Progenitor cell of endocrine pancreas (in vitro differentiated cells): Measurements from ENCODE around the gene RPP25. TPM values are rescaled to one million over a fixed set of nuclear protein-coding genes. Genes with fewer than 3 reads are reported as not detected.
A peak's percentile ranks its signal among the peaks of the same experiment; 100 is the strongest.
"Not testable (repeated sequence)": the region's sequence is repeated elsewhere in the genome, so short reads cannot be mapped to it uniquely, and the experiment has no call there.

Source experiments
- DNase-seq: peaks from one replicate; pipeline ENCODE4 v3.0.0; 2021; ENCODE audit warnings: low spot score; ENCODE audit not compliant: unreplicated experiment
- H3K27ac Mint-ChIP-seq: 2 replicates; pipeline ENCODE4 v1.8.0; 2021; ENCODE audit warnings: mild to moderate bottlenecking, moderate library complexity, mixed read lengths
- H3K27me3 Mint-ChIP-seq: 2 replicates; pipeline ENCODE4 v1.8.0; 2021; ENCODE audit warnings: mixed read lengths
- H3K36me3 Mint-ChIP-seq: 2 replicates; pipeline ENCODE4 v1.8.0; 2022; ENCODE audit warnings: mixed read lengths; ENCODE audit not compliant: insufficient read depth
- H3K4me1 Mint-ChIP-seq: 2 replicates; pipeline ENCODE4 v1.8.0; 2021; ENCODE audit warnings: low read depth, mixed read lengths
- H3K4me3 Mint-ChIP-seq: 2 replicates; pipeline ENCODE4 v1.8.0; 2021; ENCODE audit warnings: low read depth, mild to moderate bottlenecking, moderate library complexity, mixed read lengths
- H3K9me3 Mint-ChIP-seq: 2 replicates; pipeline ENCODE4 v1.8.0; 2021; ENCODE audit warnings: low read depth, mixed read lengths
- CTCF ChIP-seq: fragments of 200-600 bp; sonication (generic); IDR thresholded peaks from one replicate; pipeline ENCODE4 v1.5.0; 2021; ENCODE audit warnings: antibody characterized with exemption, mild to moderate bottlenecking; ENCODE audit not compliant: unreplicated experiment
- total RNA-seq: library from RNA; stranded (reverse); gene quantifications from 2 replicates; pipeline ENCODE4 v1.2.1, GENCODE V29; 2021

The RPP25 gene
- total RNA-seq, 1 donor from 2014 or later: 0.74 TPM

- H3K4me1 Mint-ChIP-seq: no peaks in the 10 kb centered on the region
- no peaks in the 10 kb centered on the region for H3K27me3 Mint-ChIP-seq
- no peaks in the 10 kb centered on the region for H3K9me3 Mint-ChIP-seq
- DNase-seq: no peak
- peaks cover 33% of the 10 kb centered on the region for H3K36me3 Mint-ChIP-seq
- H3K27ac Mint-ChIP-seq: no peak overlapping the region
- TF ChIP-seq CTCF: no peak
- H3K4me3 Mint-ChIP-seq: no peak overlapping the region
Observed at GRCh38 chr15:74920456-74920855, 36.1 kb downstream of the RPP25 start.

DNA sequence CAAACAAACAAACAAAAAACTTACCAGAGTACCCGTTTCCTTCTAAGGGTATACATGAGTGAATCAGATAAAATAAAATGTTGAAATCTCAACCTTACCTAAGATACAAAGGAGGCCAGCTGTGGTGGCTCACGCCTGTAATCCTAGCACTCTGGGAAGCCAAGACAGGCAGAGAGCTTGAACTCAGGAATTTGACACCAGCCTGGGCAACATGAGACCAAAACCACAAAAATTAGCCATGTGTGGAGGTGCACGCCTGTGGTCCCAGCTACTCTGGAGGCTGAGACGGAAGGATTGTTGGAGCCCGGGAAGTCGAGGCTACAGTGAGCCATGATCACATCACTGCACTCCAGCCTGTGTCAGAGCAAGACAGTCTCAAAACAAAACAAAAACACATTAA lies 38.9 kb downstream of the RPP25 start:
- Mint-ChIP-seq H3K27me3 (no peaks in the 10 kb centered on the region), H3K9me3 (no peaks in the 10 kb centered on the region), H3K27ac (no peak overlapping the region), H3K36me3 (peaks cover 29% of the 10 kb centered on the region), H3K4me3 (no peak overlapping the region), H3K4me1 (no peaks in the 10 kb centered on the region)
- no peak for DNase-seq
- TF ChIP-seq CTCF: no peak

- H3K4me1 Mint-ChIP-seq, DNase-seq, H3K9me3 Mint-ChIP-seq, H3K27ac Mint-ChIP-seq, H3K4me3 Mint-ChIP-seq, H3K27me3 Mint-ChIP-seq: not testable (repeated sequence)
- H3K36me3 Mint-ChIP-seq: peaks cover 11% of the 10 kb centered on the region
Observed at GRCh38 chr15:74913799-74914198, 42.8 kb downstream of the RPP25 start.

DNA sequence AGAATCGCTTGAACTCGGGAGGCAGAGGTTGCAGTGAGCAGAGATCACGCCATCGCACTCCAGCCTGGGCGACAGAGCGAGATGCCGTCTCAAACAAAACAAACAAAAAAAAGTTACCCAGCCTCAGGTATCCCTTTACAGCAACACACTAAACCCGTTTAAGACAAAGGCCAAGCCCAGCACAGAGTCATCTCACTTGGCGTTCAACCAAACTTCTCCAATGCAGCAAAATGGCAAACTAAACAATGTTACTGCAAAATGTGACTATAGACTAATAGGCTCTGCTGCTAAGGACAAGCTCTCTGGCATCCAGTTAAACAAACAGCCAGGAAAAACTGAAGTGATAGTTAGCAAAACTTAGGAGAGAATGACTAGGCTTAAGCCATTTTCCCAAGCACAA lies 43.5 kb downstream of the RPP25 start:
- Mint-ChIP-seq H3K27me3 (no peaks in the 10 kb centered on the region), H3K9me3 (no peaks in the 10 kb centered on the region), H3K27ac (no peak overlapping the region), H3K4me1 (peaks cover 5% of the 10 kb centered on the region), H3K4me3 (no peak overlapping the region), H3K36me3 (peaks cover 6% of the 10 kb centered on the region)
- no peak for DNase-seq
- no peak for TF ChIP-seq CTCF

GRCh38 chr15:74908635-74909034 lies 47.9 kb downstream of the RPP25 start:
- Mint-ChIP-seq H3K36me3 (peaks cover 8% of the 10 kb centered on the region), H3K27me3 (no peaks in the 10 kb centered on the region), H3K4me1 (peaks cover 21% of the 10 kb centered on the region), H3K9me3 (no peaks in the 10 kb centered on the region), H3K4me3 (peak overlapping the region; percentile 22), H3K27ac (no peak overlapping the region)
- DNase-seq: no peak
- TF ChIP-seq CTCF: no peak

- no peaks in the 10 kb centered on the region for H3K9me3 Mint-ChIP-seq
- H3K4me3 Mint-ChIP-seq: peak overlapping the region; percentile 100
- peaks cover 21% of the 10 kb centered on the region for H3K4me1 Mint-ChIP-seq
- H3K36me3 Mint-ChIP-seq: peaks cover 12% of the 10 kb centered on the region
- no peaks in the 10 kb centered on the region for H3K27me3 Mint-ChIP-seq
- H3K27ac Mint-ChIP-seq: peak overlapping the region; percentile 96
- no peak for DNase-seq
- TF ChIP-seq CTCF: no peak
Observed at GRCh38 chr15:74907163-74907870, 49.3 kb downstream of the RPP25 start.
